Hematopoietic multipotent progenitor cell treated with erythropoietin and hydrocortisone succinate and interleukin-3 and kit ligand, for 8 days (in vitro differentiated cells): Measurements from ENCODE around the gene PHF19.

Source experiments
- DNase-seq: peaks from one replicate; pipeline ENCODE4 v3.0.0-alpha.2; 2015

The PHF19 gene

GRCh38 chr9:120913647-120914264 is 36.8 kb upstream of the PHF19 start:
- no peak for DNase-seq

GRCh38 chr9:120912958-120913646 is 36.1 kb upstream of the PHF19 start:
- DNase-seq = no peak

GRCh38 chr9:120911295-120911837 is 34.4 kb upstream of the PHF19 start:
- no peak for DNase-seq

GRCh38 chr9:120910643-120911042 is 33.7 kb upstream of the PHF19 start:
- DNase-seq = no peak

- DNase-seq = peak; percentile 22
These were observed 32.9 kb upstream of the PHF19 start for GRCh38 chr9:120909904-120910303.

GRCh38 chr9:120905315-120906164 is 28.6 kb upstream of the PHF19 start:
- no peak for DNase-seq

GRCh38 chr9:120904978-120905301 is 28.0 kb upstream of the PHF19 start:
- no peak for DNase-seq

GRCh38 chr9:120904061-120904977 is 27.3 kb upstream of the PHF19 start:
- no peak for DNase-seq

- no peak for DNase-seq
These were observed 25.9 kb upstream of the PHF19 start for GRCh38 chr9:120902569-120903535.

- DNase-seq = no peak
These were observed 25.0 kb upstream of the PHF19 start for GRCh38 chr9:120901755-120902568.

- no peak for DNase-seq
These were observed 23.8 kb upstream of the PHF19 start for GRCh38 chr9:120900824-120901223.

GRCh38 chr9:120899490-120900068 is 22.6 kb upstream of the PHF19 start:
- DNase-seq = no peak

GRCh38 chr9:120898396-120898795 is 21.4 kb upstream of the PHF19 start:
- no peak for DNase-seq

- DNase-seq = no peak
These were observed 19.0 kb upstream of the PHF19 start for GRCh38 chr9:120895951-120896350.

- DNase-seq = no peak
These were observed 17.5 kb upstream of the PHF19 start for GRCh38 chr9:120894321-120895148.

- no peak for DNase-seq
These were observed 16.8 kb upstream of the PHF19 start for GRCh38 chr9:120893611-120894307.

- DNase-seq = no peak
These were observed 16.0 kb upstream of the PHF19 start for GRCh38 chr9:120892748-120893610.
